ENCODE measurements around the gene NFASC.

The NFASC gene

DNA sequence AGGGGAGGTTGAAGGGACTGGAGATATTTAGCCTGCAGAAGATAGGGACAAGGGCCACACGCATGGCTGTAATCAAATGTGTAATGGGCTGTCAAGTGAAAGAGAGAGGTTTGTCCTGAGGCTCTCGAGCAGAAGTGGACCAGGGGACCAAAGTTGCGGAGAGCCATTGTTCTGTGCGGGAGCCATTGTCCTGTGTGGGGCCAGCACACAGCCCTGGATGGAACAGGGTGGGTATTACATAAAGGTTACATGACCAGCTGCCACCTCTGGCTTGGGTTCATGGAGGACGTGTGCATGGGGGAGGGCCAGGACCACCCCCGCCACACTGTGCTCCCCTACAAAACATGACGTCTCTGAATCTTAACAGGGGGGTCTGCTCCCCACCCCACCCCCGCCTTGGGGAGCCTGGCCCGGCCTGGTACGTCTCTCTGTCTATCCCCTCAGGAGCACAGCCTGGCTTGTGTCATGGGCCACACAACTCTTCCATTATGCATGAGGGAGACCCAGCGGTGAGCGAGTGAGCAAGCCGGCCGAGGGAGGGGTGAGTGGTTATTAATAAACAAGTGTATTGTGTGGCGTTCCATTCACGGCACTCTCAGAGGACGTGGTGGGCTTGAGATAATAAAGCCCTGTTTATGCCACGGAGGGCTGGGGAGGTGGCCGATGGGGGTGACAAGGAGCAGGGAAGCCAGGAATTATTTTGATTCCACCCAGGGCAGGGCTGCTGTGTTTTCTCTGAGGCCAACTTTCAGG is at the start of gene NFASC:
NFASC (plus strand) TSS at position 703 of the 753 bp plus-strand sequence. CDS start 73,454 bp downstream, outside the sequence.
- TF ChIP-seq, protein P1, sequence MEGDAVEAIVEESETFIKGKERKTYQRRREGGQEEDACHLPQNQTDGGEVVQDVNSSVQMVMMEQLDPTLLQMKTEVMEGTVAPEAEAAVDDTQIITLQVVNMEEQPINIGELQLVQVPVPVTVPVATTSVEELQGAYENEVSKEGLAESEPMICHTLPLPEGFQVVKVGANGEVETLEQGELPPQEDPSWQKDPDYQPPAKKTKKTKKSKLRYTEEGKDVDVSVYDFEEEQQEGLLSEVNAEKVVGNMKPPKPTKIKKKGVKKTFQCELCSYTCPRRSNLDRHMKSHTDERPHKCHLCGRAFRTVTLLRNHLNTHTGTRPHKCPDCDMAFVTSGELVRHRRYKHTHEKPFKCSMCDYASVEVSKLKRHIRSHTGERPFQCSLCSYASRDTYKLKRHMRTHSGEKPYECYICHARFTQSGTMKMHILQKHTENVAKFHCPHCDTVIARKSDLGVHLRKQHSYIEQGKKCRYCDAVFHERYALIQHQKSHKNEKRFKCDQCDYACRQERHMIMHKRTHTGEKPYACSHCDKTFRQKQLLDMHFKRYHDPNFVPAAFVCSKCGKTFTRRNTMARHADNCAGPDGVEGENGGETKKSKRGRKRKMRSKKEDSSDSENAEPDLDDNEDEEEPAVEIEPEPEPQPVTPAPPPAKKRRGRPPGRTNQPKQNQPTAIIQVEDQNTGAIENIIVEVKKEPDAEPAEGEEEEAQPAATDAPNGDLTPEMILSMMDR (IDR thresholded peaks at IDR 0.05; ENCODE audit: extremely low read depth, insufficient read depth, missing control alignments): no peak
- no peak for DNase-seq (ENCODE audit: low spot score)
- in situ Hi-C loops (cut with MboI; ENCODE audit: low pct_unique_long_range_greater_than_20kb, low sequenced_read_pairs, unreplicated experiment): no loop called here

DNA sequence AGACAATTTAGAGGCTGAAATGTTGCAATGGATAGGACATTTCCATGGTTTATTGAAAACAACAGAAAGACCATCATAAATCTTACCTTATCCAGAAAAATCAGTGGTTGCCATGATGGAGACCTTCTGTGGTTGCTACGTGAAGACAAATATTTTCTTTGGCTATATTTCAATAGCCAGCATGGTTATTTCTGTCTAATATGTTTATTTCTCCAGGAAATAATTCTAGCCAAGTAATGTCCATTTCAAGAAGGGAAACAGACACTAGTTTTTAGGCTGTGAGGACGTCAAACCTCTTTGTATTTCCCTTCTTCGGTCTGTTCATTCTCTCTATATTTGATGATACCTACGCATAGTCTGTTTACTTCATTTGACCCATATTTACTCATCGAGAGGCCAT is 49.2 kb upstream of the NFASC start:
- TF ChIP-seq, protein P1 (IDR thresholded peaks at IDR 0.05; ENCODE audit: extremely low read depth, insufficient read depth, missing control alignments): no peak
- no peak for DNase-seq (ENCODE audit: low spot score)
- in situ Hi-C loops (cut with MboI; ENCODE audit: low pct_unique_long_range_greater_than_20kb, low sequenced_read_pairs, unreplicated experiment): no loop called here

DNA sequence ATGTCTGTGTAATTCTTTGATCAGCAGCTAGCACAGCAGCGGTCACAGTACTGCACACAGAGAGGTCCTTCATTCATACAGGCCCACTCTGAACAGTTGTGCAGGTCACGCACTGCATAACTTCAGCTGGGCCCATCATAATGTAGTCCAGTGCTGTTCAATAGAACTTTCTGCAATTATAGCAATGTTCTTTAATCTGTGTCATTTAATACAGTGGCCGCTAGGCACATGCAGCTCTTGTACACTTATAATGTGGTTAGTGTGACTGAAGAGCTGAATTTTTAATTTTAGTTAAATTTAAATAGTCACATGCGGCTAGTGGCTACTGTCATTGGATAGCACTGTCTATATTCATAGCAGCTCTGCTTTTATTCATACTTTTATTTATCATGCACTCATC is 48.7 kb upstream of the NFASC start:
- TF ChIP-seq, protein P1 (IDR thresholded peaks at IDR 0.05; ENCODE audit: extremely low read depth, insufficient read depth, missing control alignments): no peak
- in situ Hi-C loops (cut with MboI; ENCODE audit: low pct_unique_long_range_greater_than_20kb, low sequenced_read_pairs, unreplicated experiment): no loop called here
- DNase-seq (ENCODE audit: low spot score): no peak

DNA sequence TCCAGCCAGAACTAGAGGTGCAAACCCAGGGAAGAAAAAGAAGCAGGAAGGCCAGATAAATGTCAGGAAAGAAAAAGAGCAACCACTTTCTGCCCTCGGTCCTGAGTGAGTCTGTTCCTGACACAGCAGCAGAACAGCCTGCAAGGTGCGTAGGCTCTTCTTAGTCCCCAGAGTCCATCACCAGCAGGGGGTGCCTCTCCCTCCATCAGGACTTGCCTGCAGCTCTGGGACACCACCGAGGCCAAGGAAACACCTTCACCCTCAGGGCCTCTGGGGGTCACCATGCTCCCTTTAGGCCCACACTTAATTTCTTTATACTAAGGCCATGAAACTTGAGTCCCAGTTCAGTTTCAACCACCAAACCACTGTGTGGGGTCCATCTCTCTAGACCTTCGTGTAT is 43.7 kb upstream of the NFASC start:
- TF ChIP-seq, protein P1 (IDR thresholded peaks at IDR 0.05; ENCODE audit: extremely low read depth, insufficient read depth, missing control alignments): peak; percentile 36
- in situ Hi-C loops (cut with MboI; ENCODE audit: low pct_unique_long_range_greater_than_20kb, low sequenced_read_pairs, unreplicated experiment): no loop called here
- peak; percentile 62 for DNase-seq (ENCODE audit: low spot score)

DNA sequence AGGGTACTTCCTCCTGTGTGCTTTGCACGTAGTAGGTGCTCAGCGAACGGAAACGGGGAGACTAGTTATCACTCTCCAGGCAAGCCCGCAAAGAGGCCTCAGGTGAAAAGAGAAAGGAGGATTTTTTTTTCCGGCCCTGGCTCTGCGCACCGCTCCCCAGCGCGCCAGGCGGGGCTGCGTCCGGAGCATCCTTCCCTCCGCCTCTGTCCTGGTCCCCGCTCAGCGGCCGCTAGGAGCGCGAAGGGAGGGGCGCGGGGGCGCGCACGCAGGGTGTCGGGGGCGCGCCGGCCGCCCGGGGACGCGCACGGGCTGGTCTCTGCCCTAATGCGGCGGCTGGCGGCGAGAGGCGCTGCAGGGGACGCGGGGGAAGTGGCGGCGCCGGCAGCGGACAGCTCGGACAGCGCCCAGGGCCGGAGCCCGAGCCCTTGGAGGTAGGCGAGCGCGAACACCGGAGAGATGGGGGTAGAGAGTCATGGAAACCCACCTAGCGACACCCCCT is 42.3 kb upstream of the NFASC start:
- in situ Hi-C loops (cut with MboI; ENCODE audit: low pct_unique_long_range_greater_than_20kb, low sequenced_read_pairs, unreplicated experiment): no loop called here
- DNase-seq (ENCODE audit: low spot score): peak; percentile 62
- TF ChIP-seq, protein P1 (IDR thresholded peaks at IDR 0.05; ENCODE audit: extremely low read depth, insufficient read depth, missing control alignments): no peak

DNA sequence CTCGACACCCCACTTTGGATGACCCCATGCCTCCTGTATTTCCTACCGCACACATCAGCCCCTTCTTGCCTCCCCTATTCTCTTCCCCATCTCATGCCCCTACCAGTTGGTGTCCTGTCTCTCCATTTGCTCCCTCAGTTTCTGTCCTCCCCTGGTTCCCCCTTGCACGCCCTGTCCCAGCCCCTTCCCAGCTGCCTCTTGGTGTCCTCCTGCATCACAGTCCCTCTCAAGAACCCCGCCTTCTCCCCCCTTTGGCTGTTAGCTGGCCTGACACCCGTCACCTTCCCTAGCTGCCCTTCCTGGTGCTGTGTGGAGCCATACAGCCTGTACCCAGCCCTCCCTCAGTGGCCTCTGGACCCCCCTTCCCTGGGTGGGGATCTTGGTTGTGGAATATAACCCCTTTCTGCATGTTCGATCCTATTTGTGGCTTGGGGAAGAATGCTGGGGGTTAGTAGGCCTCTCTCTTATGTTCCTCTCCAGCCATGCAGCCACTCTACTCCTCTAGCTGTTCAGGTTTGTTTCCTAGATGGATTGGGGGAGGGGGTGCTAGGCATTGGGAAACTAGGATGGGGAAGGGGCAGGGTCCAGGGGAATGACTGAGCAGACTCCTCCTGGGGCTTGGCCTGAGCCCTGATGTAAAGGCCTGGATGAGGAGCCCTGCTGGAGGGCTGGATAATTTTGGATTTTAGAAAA is 41.4 kb upstream of the NFASC start:
- no peak for DNase-seq (ENCODE audit: low spot score)
- in situ Hi-C loops (cut with MboI; ENCODE audit: low pct_unique_long_range_greater_than_20kb, low sequenced_read_pairs, unreplicated experiment): no loop called here
- TF ChIP-seq, protein P1 (IDR thresholded peaks at IDR 0.05; ENCODE audit: extremely low read depth, insufficient read depth, missing control alignments): no peak

Measured in GM13977 (cell line).